ENCODE results near the gene NPAS4.

GRCh38 chr11:66437979-66438503 is 17.2 kb downstream of the NPAS4 start:
- TF ChIP-seq, protein P1, sequence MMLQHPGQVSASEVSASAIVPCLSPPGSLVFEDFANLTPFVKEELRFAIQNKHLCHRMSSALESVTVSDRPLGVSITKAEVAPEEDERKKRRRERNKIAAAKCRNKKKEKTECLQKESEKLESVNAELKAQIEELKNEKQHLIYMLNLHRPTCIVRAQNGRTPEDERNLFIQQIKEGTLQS (CRISPR knock-in tag; conservative IDR thresholded peaks at IDR 0.05), result no peak
- no peak for TF ChIP-seq CTCF (IDR thresholded peaks at IDR 0.05)
- TF ChIP-seq TCF7 (CRISPR knock-in tag; IDR thresholded peaks at IDR 0.05; ENCODE audit: low read depth), result no peak
- TF ChIP-seq NR2C2 (CRISPR knock-in tag; IDR thresholded peaks at IDR 0.05), result no peak
- no peak for TF ChIP-seq CREB1 (CRISPR knock-in tag; IDR thresholded peaks at IDR 0.05)
- no peak for TF ChIP-seq NR1H2 (CRISPR knock-in tag; IDR thresholded peaks at IDR 0.05)
